H1 (cell line): ENCODE data around the gene DEDD2. TPM values are rescaled to one million over a fixed set of nuclear protein-coding genes. Genes with fewer than 3 reads are reported as not detected.

ENCODE experiments used
- ATF2 ChIP-seq: IDR thresholded peaks from 2 replicates; pipeline ENCODE4 v1.6.1; 2012; ENCODE audit warnings: low read length, inconsistent platforms
- CEBPB ChIP-seq: IDR thresholded peaks from 2 replicates; pipeline ENCODE4 v1.6.1; 2012; ENCODE audit warnings: low read depth, low read length
- CHD1 ChIP-seq: IDR thresholded peaks from 2 replicates; pipeline ENCODE4 v1.6.1; 2012; ENCODE audit warnings: low read depth, low read length, improper control_type of control experiment
- FOSL1 ChIP-seq: IDR thresholded peaks from 2 replicates; pipeline ENCODE4 v1.6.1; 2011; ENCODE audit warnings: mild to moderate bottlenecking, low read depth, low read length, moderate library complexity; ENCODE audit not compliant: insufficient read depth
- GTF2F1 ChIP-seq: IDR thresholded peaks from 2 replicates; pipeline ENCODE4 v1.6.1; 2012; ENCODE audit warnings: low read depth, low read length, improper control_type of control experiment, borderline replicate concordance
- KDM1A ChIP-seq: fragments of 200-600, 300-600 bp; sonication (generic); IDR thresholded peaks from 2 replicates; pipeline ENCODE4 v1.7.1; 2016; ENCODE audit warnings: mild to moderate bottlenecking, low read length, borderline replicate concordance
- MAX ChIP-seq: IDR thresholded peaks from 2 replicates; pipeline ENCODE4 v1.6.1; 2012; ENCODE audit warnings: inconsistent platforms
- NRF1 ChIP-seq: IDR thresholded peaks from 2 replicates; pipeline ENCODE4 v1.6.1; 2011; ENCODE audit warnings: mild to moderate bottlenecking, low read depth, low read length, improper control_type of control experiment
- PHF8 ChIP-seq: fragments of 200-600 bp; sonication (generic); conservative IDR thresholded peaks from 2 replicates; pipeline ENCODE4 v1.7.1; 2012; ENCODE audit warnings: low read depth, mild to moderate bottlenecking, inconsistent platforms, low read length, moderate library complexity
- POLR2A ChIP-seq, 2 experiments: IDR thresholded peaks; 1 replicate in 1 of 2; 2 replicates in 1 of 2; pipeline ENCODE4 v1.6.1; 2011; ENCODE audit warnings: low read depth in 2 of 2, low read length in 2 of 2, mild to moderate bottlenecking in 2 of 2; ENCODE audit errors: control extremely low read depth in 1 of 2
- POU5F1 ChIP-seq: IDR thresholded peaks from 2 replicates; pipeline ENCODE4 v1.6.1; 2011; ENCODE audit warnings: low read depth, mild to moderate bottlenecking, low read length, moderate library complexity
- RFX5 ChIP-seq: IDR thresholded peaks from 2 replicates; pipeline ENCODE4 v1.6.1; 2011; ENCODE audit warnings: low read depth, low read length, improper control_type of control experiment, borderline replicate concordance
- SAP30 ChIP-seq: fragments of 300-600 bp; sonication (generic); IDR thresholded peaks from 2 replicates; pipeline ENCODE4 v1.7.1; 2012; ENCODE audit warnings: low read length, moderate library complexity, mild to moderate bottlenecking, inconsistent platforms; ENCODE audit not compliant: insufficient read depth, insufficient replicate concordance
- SIN3A ChIP-seq, 2 experiments: IDR thresholded peaks in 1 of 2; conservative IDR thresholded peaks in 1 of 2; 2 replicates each; pipeline ENCODE4 v1.6.1; 2011 to 2012; ENCODE audit warnings: low read length in 2 of 2, improper control_type of control experiment in 1 of 2, low read depth in 1 of 2, mild to moderate bottlenecking in 1 of 2
- TBP ChIP-seq: IDR thresholded peaks from 2 replicates; pipeline ENCODE4 v1.6.1; 2011; ENCODE audit warnings: low read depth, low read length, improper control_type of control experiment
- TEAD4 ChIP-seq: IDR thresholded peaks from 2 replicates; pipeline ENCODE4 v1.6.1; 2012; ENCODE audit warnings: low read depth, low read length, inconsistent platforms, mixed read lengths
- USF2 ChIP-seq: IDR thresholded peaks from 2 replicates; pipeline ENCODE4 v1.6.1; 2011; ENCODE audit warnings: low read length, improper control_type of control experiment
- polyA plus RNA-seq, 7 experiments: library from polyadenylated mRNA; depleted of rRNA in 3 of 7; stranded (reverse) in 5 of 7; unstranded in 2 of 7; fragments of >200 nt in 5 of 7; fragments of 200-250 nt in 2 of 7; gene quantifications; 1 replicate in 5 of 7; 2 replicates in 1 of 7; 4 replicates in 1 of 7; pipeline versions ENCODE4 v1.2.1 to v1.2.3, GENCODE V29; 2011 to 2013; ENCODE audit warnings: missing spikeins in 2 of 7, mixed read lengths in 2 of 7
- total RNA-seq: library from RNA; stranded (reverse); fragmentation: NEBNext Ultra II Directional; extraction: Animal tissue kit (Norgen Biotek cat#: 25700); gene quantifications from 2 replicates; pipeline ENCODE4 v1.2.1, GENCODE V29; 2021
- TF ChIP-seq, protein P1 (sequence below), 3 experiments: IDR thresholded peaks; 1 replicate in 2 of 3; 2 replicates in 1 of 3; pipeline versions ENCODE4 v1.5.1 to v1.6.1; 2011; ENCODE audit warnings: low read length in 3 of 3, mild to moderate bottlenecking in 3 of 3, inconsistent platforms in 2 of 3, low read depth in 1 of 3, moderate library complexity in 1 of 3; ENCODE audit not compliant: insufficient read depth in 1 of 3; ENCODE audit errors: control extremely low read depth in 1 of 3

DEDD2 gene
- total and polyA plus RNA-seq, 2 of the 8 experiments (the other 6 are each of a cell fraction or from before 2014, with no cell fraction given), result 37.8 to 65.0 TPM

GRCh38 chr19:42178791-42179674, 38.4 kb downstream of the DEDD2 start (continued):
- TF ChIP-seq PHF8 (no peak), GTF2F1 (no peak), SIN3A (conservative IDR thresholded peaks at IDR 0.05 in 1 of 2, IDR thresholded peaks at IDR 0.05 in 1 of 2; ENCODE audit: low read depth in 1 of 2, low read length in 2 of 2) (no peak), NRF1 (no peak), SAP30 (no peak), MAX (0 out of 2 replicates have a peak, but pooled peaks have one; percentile 63), CHD1 (no peak), ATF2 (no peak), FOSL1 (no peak), KDM1A (0 out of 2 replicates have a peak, but pooled peaks have one; percentile 20), USF2 (no peak), POLR2A (IDR thresholded peaks at IDR 0.05; ENCODE audit: control extremely low read depth in 1 of 2, low read depth in 2 of 2, low read length in 2 of 2) (no peak), CEBPB (no peak), RFX5 (no peak), TBP (no peak), TEAD4 (no peak), POU5F1 (no peak)
- TF ChIP-seq, protein P1, sequence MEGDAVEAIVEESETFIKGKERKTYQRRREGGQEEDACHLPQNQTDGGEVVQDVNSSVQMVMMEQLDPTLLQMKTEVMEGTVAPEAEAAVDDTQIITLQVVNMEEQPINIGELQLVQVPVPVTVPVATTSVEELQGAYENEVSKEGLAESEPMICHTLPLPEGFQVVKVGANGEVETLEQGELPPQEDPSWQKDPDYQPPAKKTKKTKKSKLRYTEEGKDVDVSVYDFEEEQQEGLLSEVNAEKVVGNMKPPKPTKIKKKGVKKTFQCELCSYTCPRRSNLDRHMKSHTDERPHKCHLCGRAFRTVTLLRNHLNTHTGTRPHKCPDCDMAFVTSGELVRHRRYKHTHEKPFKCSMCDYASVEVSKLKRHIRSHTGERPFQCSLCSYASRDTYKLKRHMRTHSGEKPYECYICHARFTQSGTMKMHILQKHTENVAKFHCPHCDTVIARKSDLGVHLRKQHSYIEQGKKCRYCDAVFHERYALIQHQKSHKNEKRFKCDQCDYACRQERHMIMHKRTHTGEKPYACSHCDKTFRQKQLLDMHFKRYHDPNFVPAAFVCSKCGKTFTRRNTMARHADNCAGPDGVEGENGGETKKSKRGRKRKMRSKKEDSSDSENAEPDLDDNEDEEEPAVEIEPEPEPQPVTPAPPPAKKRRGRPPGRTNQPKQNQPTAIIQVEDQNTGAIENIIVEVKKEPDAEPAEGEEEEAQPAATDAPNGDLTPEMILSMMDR (IDR thresholded peaks at IDR 0.05; ENCODE audit: control extremely low read depth in 1 of 3, insufficient read depth in 1 of 3, low read depth in 1 of 3, low read length in 3 of 3), result peak; percentile 64 to 86 (median 82)
